NCI-H69 (cell line): ENCODE data around the gene HSD17B1.

Experiments used
- DNase-seq: peaks from one replicate; lab custom pipeline; 2025; lab: John Stamatoyannopoulos, UW

The HSD17B1 gene

GRCh38 chr17:42547698-42548069 is 5.0 kb upstream of the HSD17B1 start:
- no peak for DNase-seq

- DNase-seq, result peak; percentile 91
Measured at GRCh38 chr17:42548070-42548837, 4.5 kb upstream of the HSD17B1 start.

- no peak for DNase-seq
Measured at GRCh38 chr17:42548993-42549755, 3.5 kb upstream of the HSD17B1 start.

GRCh38 chr17:42553161-42553818 is 567 bp downstream of the HSD17B1 start:
- no peak for DNase-seq

GRCh38 chr17:42553866-42554249 is 1.1 kb downstream of the HSD17B1 start:
- peak; percentile 41 for DNase-seq

- DNase-seq, result peak; percentile 93
Measured at GRCh38 chr17:42554250-42555121, 1.8 kb downstream of the HSD17B1 start.

- DNase-seq, result peak; percentile 45
Measured at GRCh38 chr17:42555122-42555622, 2.4 kb downstream of the HSD17B1 start.

- peak; percentile 37 for DNase-seq
Measured at GRCh38 chr17:42555961-42556617, 3.4 kb downstream of the HSD17B1 start.

- peak; percentile 47 for DNase-seq
Measured at GRCh38 chr17:42559075-42559474, 6.4 kb downstream of the HSD17B1 start.

GRCh38 chr17:42560246-42560645 is 7.5 kb downstream of the HSD17B1 start:
- peak; percentile 59 for DNase-seq

- peak; percentile 99 for DNase-seq
Measured at GRCh38 chr17:42561897-42562387, 9.2 kb downstream of the HSD17B1 start, which contains the start of gene COASY. Gene COASY (plus strand): TSS chr17:42562148. CDS start chr17:42562623, 475 bp downstream.

GRCh38 chr17:42562388-42563142 is 9.8 kb downstream of the HSD17B1 start:
- peak; percentile 47 for DNase-seq

- no peak for DNase-seq
Measured at GRCh38 chr17:42563143-42563509, 10.4 kb downstream of the HSD17B1 start.

GRCh38 chr17:42563543-42563942 is 10.8 kb downstream of the HSD17B1 start:
- DNase-seq, result peak; percentile 63

GRCh38 chr17:42563950-42564349 is 11.2 kb downstream of the HSD17B1 start:
- no peak for DNase-seq

- no peak for DNase-seq
Measured at GRCh38 chr17:42564815-42565522, 12.2 kb downstream of the HSD17B1 start.

- no peak for DNase-seq
Measured at GRCh38 chr17:42565523-42566214, 12.9 kb downstream of the HSD17B1 start.

- no peak for DNase-seq
Measured at GRCh38 chr17:42566215-42566882, 13.6 kb downstream of the HSD17B1 start.
